Measurements from ENCODE around the gene BAZ2A.

BAZ2A gene

GRCh38 chr12:56634837-56635791 is 5.0 kb upstream of the BAZ2A start:
- peak; percentile 84 for DNase-seq

- peak; percentile 65 for DNase-seq
Observed at GRCh38 chr12:56634242-56634836, 4.2 kb upstream of the BAZ2A start.

GRCh38 chr12:56633468-56634241 is 3.5 kb upstream of the BAZ2A start:
- no peak for DNase-seq

DNA sequence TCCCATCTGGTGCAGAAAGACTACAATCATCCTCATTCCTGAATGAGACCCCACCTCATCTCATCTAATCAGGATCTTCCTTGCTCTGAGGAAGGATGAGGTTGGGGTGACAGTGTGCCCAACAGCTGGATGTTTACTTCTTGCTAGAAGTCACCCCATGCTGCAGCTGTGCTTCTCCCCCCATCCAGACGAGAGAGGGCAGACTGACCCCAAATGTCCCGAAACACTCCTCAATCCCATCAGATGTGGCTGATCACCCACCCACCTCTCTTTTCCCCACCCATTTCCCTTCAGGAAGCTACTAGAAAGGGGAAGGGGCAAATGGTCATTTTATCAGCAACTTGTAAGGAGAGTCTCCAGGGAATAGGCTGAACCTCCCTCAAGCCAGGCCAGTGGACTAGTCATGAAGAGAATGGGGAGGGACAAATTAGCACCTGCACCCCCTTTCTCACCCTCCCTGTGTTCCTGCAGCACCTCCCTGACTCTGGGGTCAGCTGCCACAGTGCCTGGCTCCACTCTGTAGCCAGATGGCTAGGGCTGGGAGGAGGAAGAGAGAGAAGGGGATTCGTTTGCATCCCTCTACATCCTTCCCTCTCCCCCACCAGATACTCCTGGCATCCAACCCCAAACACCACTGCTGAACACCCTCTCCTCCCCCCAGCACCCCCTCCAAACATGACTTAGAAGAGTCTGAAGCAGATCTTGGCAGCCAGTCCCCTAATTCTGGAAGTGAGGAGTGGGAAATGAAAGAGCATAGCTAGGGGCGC is 2.8 kb upstream of the BAZ2A start:
- DNase-seq = no peak

DNA sequence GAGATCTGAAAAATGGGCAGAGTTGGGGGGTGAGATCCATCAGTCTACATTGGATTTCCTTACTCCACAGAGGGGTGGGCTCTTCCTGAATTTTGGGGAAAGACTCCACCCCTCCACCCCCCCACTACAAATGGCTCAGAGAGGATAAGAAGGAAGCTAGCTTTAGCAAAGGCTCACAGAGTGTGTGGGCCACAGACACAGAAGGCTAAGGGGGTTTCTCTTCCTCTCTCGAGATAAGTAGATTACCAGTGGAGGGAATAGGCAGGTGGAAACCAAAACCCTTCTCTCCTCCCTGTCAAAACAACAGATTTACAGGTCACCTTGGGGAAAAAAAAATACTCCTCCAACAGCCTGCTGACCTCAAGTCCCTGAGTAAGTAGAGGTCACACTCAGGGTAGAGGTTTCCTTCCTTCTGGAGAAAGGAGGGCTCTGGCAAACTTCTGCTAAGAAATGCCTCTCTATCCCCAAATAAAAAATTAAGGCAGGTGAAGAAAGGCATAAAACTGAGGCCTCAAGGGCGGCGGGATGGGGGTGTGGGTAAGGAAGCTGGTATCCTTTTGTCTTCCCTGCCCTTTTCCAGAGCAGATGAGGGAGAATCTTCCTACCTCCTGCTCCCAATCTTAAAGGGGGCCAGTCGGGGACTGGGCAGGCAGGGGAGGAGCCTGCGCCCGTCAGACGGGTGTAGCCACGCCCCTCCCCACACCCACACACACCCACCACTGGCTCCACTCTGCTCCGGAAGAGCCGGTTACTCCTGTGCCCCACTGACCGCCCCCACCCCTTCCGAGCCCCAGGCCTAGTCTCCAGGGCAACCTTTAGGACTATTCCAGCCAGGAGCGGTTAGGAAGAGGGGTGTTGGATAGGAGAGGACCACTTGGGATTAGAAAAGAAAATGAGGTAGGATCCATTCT is 1.9 kb upstream of the BAZ2A start:
- DNase-seq = peak; percentile 82

DNA sequence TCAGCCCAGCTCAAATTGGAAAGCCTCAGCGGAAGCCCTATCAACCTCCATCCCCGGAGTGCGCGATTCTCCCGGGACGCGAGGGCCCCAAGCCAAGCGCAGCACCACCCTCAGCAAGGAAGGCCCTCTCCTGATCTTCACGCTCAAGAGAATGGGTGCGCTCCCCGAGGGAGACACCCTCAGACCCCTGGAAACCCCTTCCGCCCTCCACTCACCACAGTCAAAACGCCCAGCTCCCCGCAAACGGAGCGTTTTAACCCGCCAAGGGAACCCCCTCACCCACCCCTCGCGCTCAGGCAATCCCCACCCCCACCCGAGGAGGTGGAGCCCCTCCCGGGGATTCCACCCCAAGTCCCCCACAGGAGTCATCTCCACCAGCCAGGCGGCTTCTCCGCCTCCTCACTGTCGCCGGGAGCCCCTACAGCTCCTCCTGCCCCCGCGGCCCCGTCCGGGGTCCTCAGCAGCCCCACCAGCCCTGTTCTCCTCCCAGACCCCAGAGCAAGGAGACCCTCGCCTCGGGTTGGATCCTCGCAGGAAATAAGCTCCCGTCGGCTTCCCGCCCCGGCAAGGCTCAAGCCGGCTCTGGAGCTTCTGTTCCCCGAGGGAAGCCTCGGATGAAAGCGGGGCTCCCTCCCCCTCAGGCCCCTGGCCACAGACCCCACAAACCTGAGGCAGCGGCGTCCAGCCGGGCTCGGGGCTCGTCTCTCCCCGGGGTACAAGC is 507 bp downstream of the BAZ2A start:
- DNase-seq = peak; percentile 78

GRCh38 chr12:56628671-56629458 is 1.3 kb downstream of the BAZ2A start:
- DNase-seq = peak; percentile 77

GRCh38 chr12:56626701-56627100 is 3.4 kb downstream of the BAZ2A start:
- DNase-seq = no peak

DNA sequence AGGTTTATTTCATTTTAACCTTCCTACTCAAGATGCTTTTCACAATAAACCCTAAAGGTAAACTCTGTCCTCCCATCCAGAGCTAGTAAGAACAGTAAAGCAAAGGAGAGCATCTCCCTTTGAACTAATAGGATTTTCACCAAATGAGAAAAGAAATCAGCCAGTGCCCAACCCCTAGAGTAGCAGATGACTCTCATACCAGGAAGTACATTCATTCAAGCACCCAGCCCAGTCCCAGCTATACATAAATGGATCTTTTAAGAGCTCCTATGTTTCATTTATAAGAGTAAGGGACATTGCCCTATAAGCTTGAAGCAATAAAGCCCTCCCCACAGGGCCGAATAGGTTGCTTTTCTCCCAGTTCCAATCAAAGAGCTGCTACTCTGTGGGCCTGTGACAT is 7.6 kb downstream of the BAZ2A start:
- no peak for DNase-seq

DNA sequence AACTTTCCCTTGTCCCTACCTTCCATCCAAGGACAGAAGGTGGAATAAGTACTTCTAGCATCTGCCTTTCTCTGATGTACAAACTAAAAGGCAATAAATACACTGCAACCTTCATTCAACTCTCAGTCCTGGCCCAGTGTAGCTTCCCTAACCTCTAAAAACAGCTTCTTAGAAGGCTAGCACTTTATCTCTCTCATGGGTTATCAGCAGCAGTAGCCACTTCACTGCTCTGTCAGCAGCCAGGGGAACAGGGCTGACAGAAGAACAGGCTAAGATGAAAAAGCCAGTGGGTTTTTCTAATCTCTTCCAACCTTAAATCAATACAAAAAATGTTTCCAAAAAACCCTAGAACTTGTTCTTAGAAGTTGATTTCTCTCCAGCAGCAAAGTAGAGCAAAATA is 13.2 kb downstream of the BAZ2A start:
- no peak for DNase-seq

- DNase-seq = no peak
Observed at GRCh38 chr12:56616244-56616643, 13.9 kb downstream of the BAZ2A start.

GRCh38 chr12:56614627-56615026 is 15.5 kb downstream of the BAZ2A start:
- DNase-seq = no peak

DNA sequence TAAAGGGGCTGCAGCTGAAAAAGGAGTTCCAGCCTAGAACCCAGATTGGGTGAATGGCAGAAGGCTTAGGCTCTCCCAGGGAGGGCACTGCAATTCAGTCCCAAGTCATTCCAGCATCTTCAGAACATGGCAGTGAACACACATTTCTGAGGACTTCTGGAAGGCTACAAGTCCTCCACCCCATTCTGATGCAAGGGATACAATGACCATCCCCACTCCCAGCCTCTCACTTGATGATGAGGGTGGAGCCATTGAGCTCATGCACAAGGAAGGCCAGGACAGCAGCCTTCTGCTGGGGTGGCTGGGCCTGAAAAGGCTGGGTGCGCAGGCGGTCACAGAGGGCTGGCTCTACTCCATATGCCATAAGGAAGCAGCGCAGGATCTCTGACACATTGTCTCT is 25.8 kb downstream of the BAZ2A start:
- no peak for DNase-seq

- DNase-seq = no peak
Observed at GRCh38 chr12:56602239-56602638, 27.9 kb downstream of the BAZ2A start.

GRCh38 chr12:56601503-56601902 is 28.6 kb downstream of the BAZ2A start:
- DNase-seq = no peak

- no peak for DNase-seq
Observed at GRCh38 chr12:56600753-56601152, 29.4 kb downstream of the BAZ2A start.

DNA sequence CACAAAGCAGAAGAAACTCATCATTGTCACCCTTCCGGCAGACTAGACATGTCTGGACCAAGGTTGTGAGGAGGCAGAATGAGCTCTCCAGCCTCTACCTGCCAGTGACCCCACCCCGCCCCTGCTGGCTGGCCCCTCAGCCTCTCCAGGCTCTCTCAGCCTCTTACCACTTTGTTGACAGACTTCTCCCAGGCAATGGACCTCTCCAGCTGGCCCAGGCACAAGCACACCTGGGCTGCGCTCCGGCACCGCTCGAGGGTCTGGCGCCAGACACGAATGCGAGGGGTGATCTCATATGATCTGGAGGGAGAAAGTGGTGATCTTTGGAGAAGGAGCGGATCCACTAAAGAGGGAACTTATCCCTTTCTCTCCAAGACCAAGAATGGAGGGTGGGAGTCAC is 30.3 kb downstream of the BAZ2A start:
- DNase-seq = no peak

DNA sequence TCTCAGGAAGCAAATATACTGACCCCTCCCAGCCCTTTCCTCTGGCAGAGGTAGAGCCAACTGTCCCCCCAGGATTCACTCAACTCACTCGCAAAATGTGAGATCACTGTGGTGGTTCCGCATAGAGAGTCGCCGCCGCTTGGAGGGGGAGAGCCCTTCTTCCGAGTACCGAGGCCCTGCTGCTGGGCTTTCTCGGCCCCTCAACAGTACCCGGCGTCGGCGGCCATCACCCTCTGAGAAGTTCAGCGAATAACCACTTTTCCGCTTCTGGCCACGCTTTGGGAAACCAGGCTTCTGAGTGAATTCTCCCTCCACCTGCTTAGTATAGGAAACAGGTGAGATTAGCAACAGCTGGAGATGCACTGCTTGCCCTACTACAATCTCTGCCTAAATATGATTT is 31.1 kb downstream of the BAZ2A start:
- DNase-seq = no peak

DNA sequence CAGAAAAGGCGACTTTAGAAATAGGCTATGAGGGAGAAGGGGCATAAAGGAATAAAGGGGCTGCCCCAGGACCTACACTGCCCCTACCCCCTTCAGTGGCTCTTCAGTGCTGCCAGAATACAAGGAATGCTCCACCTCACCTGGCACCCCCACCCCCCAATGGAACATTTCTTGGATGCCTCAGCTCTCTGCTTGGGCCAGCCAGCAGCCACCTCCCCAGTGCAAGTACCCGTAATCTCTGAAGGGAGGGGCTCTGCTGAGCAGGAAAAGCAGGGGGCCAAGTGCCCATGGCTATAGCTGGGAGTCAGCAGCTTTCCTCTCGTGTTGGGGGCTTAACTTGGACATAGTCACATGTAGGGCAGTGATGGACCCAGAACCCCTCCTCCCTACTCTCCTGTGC is 33.3 kb downstream of the BAZ2A start:
- no peak for DNase-seq

Measured in activated CD8-positive, alpha-beta memory T cell treated with anti-CD3 and anti-CD28 coated beads for 24 hours (primary cell).